Fibroblast of lung (primary cell): ENCODE measurements around the gene FRS3. TPM values are rescaled to one million over a fixed set of nuclear protein-coding genes. Genes with fewer than 3 reads are reported as not detected.

Source experiments
- DNase-seq, 2 donors: peaks; one replicate each; pipeline versions ENCODE4 v3.0.0 to v3.0.0-alpha.2; 2010; ENCODE audit warnings: low read depth in 2 of 2
- H2AFZ ChIP-seq: 2 replicates; pipeline ENCODE4 v1.5.1; 2012; ENCODE audit warnings: low read length, control low read depth, inconsistent platforms
- H3K27ac ChIP-seq: 2 replicates; pipeline ENCODE4 v1.5.1; 2011; ENCODE audit warnings: low read length, control low read depth; ENCODE audit not compliant: insufficient read depth
- H3K27me3 ChIP-seq: 2 replicates; pipeline ENCODE4 v1.5.1; 2011; ENCODE audit warnings: mild to moderate bottlenecking, low read length; ENCODE audit not compliant: control insufficient read depth, insufficient read depth
- H3K36me3 ChIP-seq: 2 replicates; pipeline ENCODE4 v1.5.1; 2011; ENCODE audit warnings: low read length; ENCODE audit not compliant: control insufficient read depth, insufficient read depth
- H3K4me1 ChIP-seq: 2 replicates; pipeline ENCODE4 v1.5.1; 2011; ENCODE audit warnings: low read length; ENCODE audit not compliant: control insufficient read depth, insufficient read depth; ENCODE audit errors: extremely low read depth
- H3K4me2 ChIP-seq: 2 replicates; pipeline ENCODE4 v1.5.1; 2011; ENCODE audit warnings: low read length, control low read depth; ENCODE audit not compliant: insufficient read depth; ENCODE audit errors: extremely low read depth
- H3K4me3 ChIP-seq, 4 experiments: fragments of 200-600 bp in 1 of 4; sonication (generic) in 1 of 4; replicated peaks in 1 of 4; 2 replicates each; pipeline ENCODE4 v1.5.1; 2011 to 2016; ENCODE audit warnings: low read length in 4 of 4, low read depth in 3 of 4, mild to moderate bottlenecking in 3 of 4, control low read depth in 2 of 4, inconsistent platforms in 1 of 4, mixed read lengths in 1 of 4; ENCODE audit not compliant: insufficient read depth in 1 of 4; ENCODE audit errors: control extremely low read depth in 1 of 4
- H3K79me2 ChIP-seq: 2 replicates; pipeline ENCODE4 v1.5.1; 2012; ENCODE audit warnings: mild to moderate bottlenecking, low read length, inconsistent platforms; ENCODE audit not compliant: control insufficient read depth, insufficient read depth
- H3K9ac ChIP-seq: 2 replicates; pipeline ENCODE4 v1.5.1; 2011; ENCODE audit warnings: mild to moderate bottlenecking, low read length, control low read depth; ENCODE audit not compliant: insufficient read depth
- H3K9me3 ChIP-seq: 2 replicates; pipeline ENCODE4 v1.5.1; 2012; ENCODE audit warnings: low read depth, low read length; ENCODE audit not compliant: control insufficient read depth, insufficient read depth
- H4K20me1 ChIP-seq: 2 replicates; pipeline ENCODE4 v1.5.1; 2011; ENCODE audit warnings: low read length; ENCODE audit not compliant: control insufficient read depth, insufficient read depth; ENCODE audit errors: extremely low read depth
- EZH2 ChIP-seq: IDR thresholded peaks from 2 replicates; pipeline ENCODE4 v1.5.1; 2012; ENCODE audit warnings: low read length, control low read depth, mild to moderate bottlenecking; ENCODE audit errors: missing control alignments
- polyA plus RNA-seq, 2 donors: library from polyadenylated mRNA; depleted of rRNA in 1 of 2; stranded (reverse) in 1 of 2; unstranded in 1 of 2; fragments of >200 nt; gene quantifications; 2 replicates each; pipeline ENCODE4 v1.2.1, GENCODE V29; 2011 to 2012; ENCODE audit warnings: missing spikeins in 1 of 2
- total RNA-seq: library from RNA; depleted of rRNA; stranded (reverse); fragments of >200 nt; gene quantifications from 2 replicates; pipeline ENCODE4 v1.2.1, GENCODE V29; 2014
- TF ChIP-seq, protein P1 (sequence below), 2 donors: IDR thresholded peaks in 1 of 2; conservative IDR thresholded peaks in 1 of 2; 1 replicate in 1 of 2; 2 replicates in 1 of 2; pipeline ENCODE4 v1.5.1; 2011 to 2012; ENCODE audit warnings: low read length in 2 of 2, control low read depth in 1 of 2, inconsistent platforms in 1 of 2, low read depth in 1 of 2, mild to moderate bottlenecking in 1 of 2

The FRS3 gene
- total and polyA plus RNA-seq, 2 donors (not counting 1 experiment from before 2014, with no cell fraction given) = 1.8 to 2.4 TPM

DNA sequence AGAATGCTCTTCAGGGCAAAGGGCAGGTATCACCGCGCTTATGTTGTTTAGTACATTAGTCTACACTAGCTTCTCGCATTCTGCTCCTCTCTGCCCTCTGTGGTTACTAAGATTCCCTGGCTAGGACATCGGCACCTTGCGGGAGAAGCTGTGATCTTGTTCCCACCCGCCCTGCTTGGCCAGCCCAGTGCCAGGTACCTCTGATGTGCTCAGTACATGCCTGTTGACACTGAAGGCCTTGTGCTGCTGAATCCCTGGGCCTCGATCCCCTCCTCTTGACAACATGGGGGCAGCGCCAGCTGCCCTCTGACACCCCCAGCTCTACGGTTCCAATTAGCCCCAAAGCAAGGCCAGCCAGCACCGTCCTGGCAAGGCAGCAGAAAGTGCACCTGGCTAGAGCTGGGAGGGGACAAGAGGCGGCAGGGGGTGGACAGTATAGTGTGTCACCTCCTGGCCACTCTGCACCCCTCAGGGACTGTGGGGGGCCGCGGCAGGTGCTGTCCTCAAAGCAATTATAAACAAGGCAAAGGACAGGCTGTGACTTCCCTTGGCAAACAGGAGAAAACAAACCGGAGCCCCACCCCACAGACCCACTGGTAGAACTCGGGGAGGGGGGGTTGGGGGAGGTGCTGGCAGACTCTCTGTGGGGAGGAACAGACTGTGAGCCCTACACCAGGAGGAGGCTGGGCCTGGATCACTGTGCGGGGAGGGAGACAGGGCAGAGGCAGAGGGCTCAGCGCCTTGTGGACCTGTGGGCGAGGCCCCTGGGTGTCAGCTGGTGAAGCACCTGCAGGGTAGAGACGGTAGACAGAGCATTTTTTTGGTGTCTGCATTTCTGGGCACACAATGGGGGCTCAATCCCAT lies 51.4 kb downstream of the FRS3 start:
- no peaks in the 10 kb centered on the region for H3K27me3 ChIP-seq
- peaks cover 3% of the 10 kb centered on the region for H3K4me1 ChIP-seq
- H3K27ac ChIP-seq = no peak overlapping the region
- H3K9me3 ChIP-seq = no peaks in the 10 kb centered on the region
- H3K9ac ChIP-seq = no peak overlapping the region
- no peak overlapping the region for H3K4me3 ChIP-seq
- TF ChIP-seq, protein P1, sequence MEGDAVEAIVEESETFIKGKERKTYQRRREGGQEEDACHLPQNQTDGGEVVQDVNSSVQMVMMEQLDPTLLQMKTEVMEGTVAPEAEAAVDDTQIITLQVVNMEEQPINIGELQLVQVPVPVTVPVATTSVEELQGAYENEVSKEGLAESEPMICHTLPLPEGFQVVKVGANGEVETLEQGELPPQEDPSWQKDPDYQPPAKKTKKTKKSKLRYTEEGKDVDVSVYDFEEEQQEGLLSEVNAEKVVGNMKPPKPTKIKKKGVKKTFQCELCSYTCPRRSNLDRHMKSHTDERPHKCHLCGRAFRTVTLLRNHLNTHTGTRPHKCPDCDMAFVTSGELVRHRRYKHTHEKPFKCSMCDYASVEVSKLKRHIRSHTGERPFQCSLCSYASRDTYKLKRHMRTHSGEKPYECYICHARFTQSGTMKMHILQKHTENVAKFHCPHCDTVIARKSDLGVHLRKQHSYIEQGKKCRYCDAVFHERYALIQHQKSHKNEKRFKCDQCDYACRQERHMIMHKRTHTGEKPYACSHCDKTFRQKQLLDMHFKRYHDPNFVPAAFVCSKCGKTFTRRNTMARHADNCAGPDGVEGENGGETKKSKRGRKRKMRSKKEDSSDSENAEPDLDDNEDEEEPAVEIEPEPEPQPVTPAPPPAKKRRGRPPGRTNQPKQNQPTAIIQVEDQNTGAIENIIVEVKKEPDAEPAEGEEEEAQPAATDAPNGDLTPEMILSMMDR (conservative IDR thresholded peaks at IDR 0.05 in 1 of 2, IDR thresholded peaks at IDR 0.05 in 1 of 2; ENCODE audit: low read depth in 1 of 2, low read length in 2 of 2) = no peak
- no peak for TF ChIP-seq EZH2
- H3K4me2 ChIP-seq = no peak overlapping the region
- no peak overlapping the region for H2AFZ ChIP-seq
- H3K79me2 ChIP-seq = no peaks in the 10 kb centered on the region
- H4K20me1 ChIP-seq = no peaks in the 10 kb centered on the region
- DNase-seq = no peak
- no peaks in the 10 kb centered on the region for H3K36me3 ChIP-seq

DNA sequence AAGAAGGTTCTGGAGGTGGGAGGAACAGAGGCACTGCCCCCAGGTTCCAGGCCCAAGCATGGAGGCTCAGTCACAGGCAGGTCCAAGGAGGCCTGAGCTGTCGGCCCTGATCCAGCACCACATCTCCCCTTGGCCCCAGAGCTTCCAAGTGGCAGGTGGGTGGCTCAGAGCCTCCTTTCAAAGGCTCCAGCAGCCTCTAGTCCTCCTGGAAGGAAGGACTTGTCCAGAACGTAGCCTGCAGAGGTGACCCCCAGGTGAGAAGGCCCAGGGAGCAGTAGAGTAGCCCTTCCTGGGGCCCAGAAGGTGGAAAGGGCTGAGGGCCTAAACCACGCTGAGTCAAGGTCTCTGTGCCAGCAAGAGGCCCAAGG lies 52.0 kb downstream of the FRS3 start:
- H2AFZ ChIP-seq = no peak overlapping the region
- no peaks in the 10 kb centered on the region for H3K79me2 ChIP-seq
- H3K27ac ChIP-seq = no peak overlapping the region
- H3K27me3 ChIP-seq = no peaks in the 10 kb centered on the region
- no peaks in the 10 kb centered on the region for H4K20me1 ChIP-seq
- no peaks in the 10 kb centered on the region for H3K9me3 ChIP-seq
- no peaks in the 10 kb centered on the region for H3K36me3 ChIP-seq
- peaks cover 7% of the 10 kb centered on the region for H3K4me1 ChIP-seq
- H3K4me3 ChIP-seq = no peak overlapping the region
- no peak for TF ChIP-seq EZH2
- TF ChIP-seq, protein P1 (conservative IDR thresholded peaks at IDR 0.05 in 1 of 2, IDR thresholded peaks at IDR 0.05 in 1 of 2; ENCODE audit: low read depth in 1 of 2, low read length in 2 of 2) = no peak
- H3K9ac ChIP-seq = no peak overlapping the region
- no peak for DNase-seq
- no peak overlapping the region for H3K4me2 ChIP-seq

DNA sequence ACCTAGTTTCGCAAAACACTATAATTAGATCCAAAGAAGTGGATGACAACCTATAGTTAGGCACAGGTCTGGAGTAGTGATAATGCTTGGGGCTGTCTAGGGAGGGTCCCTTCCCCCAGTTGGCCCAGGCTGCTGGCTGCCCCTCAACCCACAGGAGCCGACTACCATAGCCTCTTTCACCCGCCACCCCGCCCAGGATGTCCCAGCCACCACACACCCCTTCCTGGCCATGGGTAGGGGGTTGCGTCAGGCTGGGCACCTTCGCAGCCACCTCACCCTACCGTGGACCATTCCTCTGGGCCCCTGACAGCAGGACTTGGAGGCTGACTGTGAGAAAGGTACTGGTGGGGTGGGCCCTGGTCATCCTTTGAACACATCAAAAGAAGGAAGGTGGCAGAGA lies 52.8 kb downstream of the FRS3 start:
- H3K27me3 ChIP-seq = no peaks in the 10 kb centered on the region
- H3K4me3 ChIP-seq = no peak overlapping the region
- no peak overlapping the region for H2AFZ ChIP-seq
- H3K27ac ChIP-seq = no peak overlapping the region
- no peak for DNase-seq
- TF ChIP-seq, protein P1 (conservative IDR thresholded peaks at IDR 0.05 in 1 of 2, IDR thresholded peaks at IDR 0.05 in 1 of 2; ENCODE audit: low read depth in 1 of 2, low read length in 2 of 2) = no peak
- TF ChIP-seq EZH2 = no peak
- H3K9me3 ChIP-seq = no peaks in the 10 kb centered on the region
- H3K79me2 ChIP-seq = no peaks in the 10 kb centered on the region
- H4K20me1 ChIP-seq = no peaks in the 10 kb centered on the region
- H3K36me3 ChIP-seq = no peaks in the 10 kb centered on the region
- peaks cover 7% of the 10 kb centered on the region for H3K4me1 ChIP-seq
- no peak overlapping the region for H3K4me2 ChIP-seq
- no peak overlapping the region for H3K9ac ChIP-seq
